CD8-positive, alpha-beta memory T cell (primary cell): Measurements from ENCODE around the gene MYH10. TPM values are rescaled to one million over a fixed set of nuclear protein-coding genes. Genes with fewer than 3 reads are reported as not detected.

Source experiments
- CTCF ChIA-PET: fragments of 350-600 bp; sonication (Branson Sonifier 250); formaldehyde crosslinking; loops from one replicate; lab custom pipeline; 2021; ENCODE audit warnings: antibody characterized with exemption; lab: Charles Lee
- POLR2A ChIA-PET: fragments of 350-600 bp; sonication (Branson Sonifier 250); formaldehyde crosslinking; loops from one replicate; lab custom pipeline; 2021; ENCODE audit warnings: antibody characterized with exemption; lab: Charles Lee
- DNase-seq, 5 donors: peaks; one replicate each; pipeline versions ENCODE4 v3.0.0 to v3.0.0-alpha.2; 2020 to 2022; ENCODE audit warnings: mixed read lengths in 1 of 5
- H3K27ac ChIP-seq: one replicate; pipeline ENCODE4 v1.7.0; 2013; ENCODE audit warnings: low read depth, mild to moderate bottlenecking, low read length, moderate library complexity
- H3K27me3 ChIP-seq: 2 replicates; pipeline ENCODE4 v1.7.0; 2013; ENCODE audit warnings: low read length, mild to moderate bottlenecking; ENCODE audit not compliant: insufficient read depth, poor library complexity, severe bottlenecking
- H3K36me3 ChIP-seq: 2 replicates; pipeline ENCODE4 v1.7.0; 2013; ENCODE audit warnings: mild to moderate bottlenecking, low read length, moderate library complexity; ENCODE audit not compliant: insufficient read depth
- H3K4me1 ChIP-seq: 2 replicates; pipeline ENCODE4 v1.7.0; 2013; ENCODE audit warnings: mild to moderate bottlenecking, low read length, moderate library complexity; ENCODE audit not compliant: insufficient read depth
- H3K4me3 ChIP-seq: 2 replicates; pipeline ENCODE4 v1.7.0; 2013; ENCODE audit warnings: mild to moderate bottlenecking, low read length
- H3K9me3 ChIP-seq: 2 replicates; pipeline ENCODE4 v1.7.0; 2013; ENCODE audit warnings: mild to moderate bottlenecking, low read length
- H3K27ac Mint-ChIP-seq, 8 donors: one replicate each; pipeline ENCODE4 v1.8.0; 2020 to 2021; ENCODE audit warnings: mixed read lengths in 8 of 8, mild to moderate bottlenecking in 6 of 8, inconsistent platforms in 3 of 8, moderate library complexity in 3 of 8
- H3K27me3 Mint-ChIP-seq, 2 donors: one replicate each; pipeline ENCODE4 v1.8.0; 2020 to 2021; ENCODE audit warnings: mixed read lengths in 2 of 2, mild to moderate bottlenecking in 1 of 2, moderate library complexity in 1 of 2
- H3K36me3 Mint-ChIP-seq, 3 donors: one replicate each; pipeline ENCODE4 v1.8.0; 2020 to 2021; ENCODE audit warnings: mixed read lengths in 3 of 3, inconsistent platforms in 1 of 3, mild to moderate bottlenecking in 1 of 3
- H3K4me1 Mint-ChIP-seq, 3 donors: one replicate each; pipeline ENCODE4 v1.8.0; 2020 to 2021; ENCODE audit warnings: mixed read lengths in 3 of 3, inconsistent platforms in 1 of 3, mild to moderate bottlenecking in 1 of 3
- H3K4me3 Mint-ChIP-seq, 7 donors: one replicate each; pipeline ENCODE4 v1.8.0; 2020 to 2021; ENCODE audit warnings: mixed read lengths in 7 of 7, mild to moderate bottlenecking in 6 of 7, moderate library complexity in 4 of 7, inconsistent platforms in 2 of 7
- H3K9me3 Mint-ChIP-seq, 5 donors: one replicate each; pipeline ENCODE4 v1.8.0; 2020 to 2022; ENCODE audit warnings: mixed read lengths in 5 of 5, mild to moderate bottlenecking in 3 of 5, moderate library complexity in 2 of 5, inconsistent platforms in 1 of 5
- polyA plus RNA-seq: library from polyadenylated mRNA; unstranded; fragments of 300-500 nt; fragmentation: Illumina TruSeq; gene quantifications from one replicate; pipeline ENCODE4 v1.2.3, GENCODE V29; 2021
- total RNA-seq, 2 experiments: library from RNA; stranded (reverse); gene quantifications; one replicate each; pipeline ENCODE4 v1.2.3, GENCODE V29; 2021

MYH10 gene
- total and polyA plus RNA-seq, 3 experiments from 2014 or later = 2.4 to 7.5 (median 6.7) TPM

GRCh38 chr17:8658810-8659209 lies 28.3 kb upstream of the MYH10 start:
- peaks cover 0 to 10% (median 7%) of the 10 kb centered on the region in 5 donors for H3K9me3 Mint-ChIP-seq
- no peak for DNase-seq
- H3K4me3 Mint-ChIP-seq = no peak overlapping the region
- H3K27me3 ChIP-seq = no peaks in the 10 kb centered on the region
- H3K4me1 ChIP-seq = no peaks in the 10 kb centered on the region
- H3K4me3 ChIP-seq = no peak overlapping the region
- ChIA-PET POLR2A (no interaction called here), CTCF (no interaction called here)
- no peak overlapping the region for H3K27ac ChIP-seq
- H3K27me3 Mint-ChIP-seq = peaks cover 7 to 23% of the 10 kb centered on the region in 2 donors
- no peaks in the 10 kb centered on the region for H3K4me1 Mint-ChIP-seq
- H3K27ac Mint-ChIP-seq = no peak overlapping the region
- H3K36me3 ChIP-seq = no peaks in the 10 kb centered on the region
- peaks cover 0 to 11% (median 2%) of the 10 kb centered on the region in 3 donors for H3K36me3 Mint-ChIP-seq
- H3K9me3 ChIP-seq = no peaks in the 10 kb centered on the region

GRCh38 chr17:8656693-8657092 lies 26.2 kb upstream of the MYH10 start:
- peaks cover 0 to 11% (median 2%) of the 10 kb centered on the region in 3 donors for H3K36me3 Mint-ChIP-seq

GRCh38 chr17:8654822-8655221 lies 24.3 kb upstream of the MYH10 start:
- Histone ChIP-seq H3K27me3 (peaks cover 7% of the 10 kb centered on the region), H3K27ac (no peak overlapping the region), H3K4me3 (no peak overlapping the region), H3K9me3 (no peaks in the 10 kb centered on the region), H3K4me1 (no peaks in the 10 kb centered on the region), H3K36me3 (no peaks in the 10 kb centered on the region)
- Mint-ChIP-seq H3K4me3 (no peak overlapping the region), H3K4me1 (no peaks in the 10 kb centered on the region), H3K9me3 (peaks cover 0 to 10% (median 7%) of the 10 kb centered on the region in 5 donors), H3K36me3 (peaks cover 0 to 11% (median 2%) of the 10 kb centered on the region in 3 donors), H3K27ac (no peak overlapping the region), H3K27me3 (peaks cover 7 to 34% of the 10 kb centered on the region in 2 donors)
- no peak for DNase-seq
- ChIA-PET CTCF (no interaction called here), POLR2A (no interaction called here)

More at GRCh38 chr17:8656693-8657092, 26.2 kb upstream of the MYH10 start:
- Mint-ChIP-seq H3K4me3 (no peak overlapping the region), H3K4me1 (no peaks in the 10 kb centered on the region), H3K27ac (no peak overlapping the region), H3K27me3 (peaks cover 7 to 23% of the 10 kb centered on the region in 2 donors), H3K9me3 (peaks cover 0 to 10% (median 7%) of the 10 kb centered on the region in 5 donors)
- Histone ChIP-seq H3K4me1 (no peaks in the 10 kb centered on the region), H3K27me3 (peaks cover 2% of the 10 kb centered on the region), H3K36me3 (no peaks in the 10 kb centered on the region), H3K27ac (no peak overlapping the region), H3K9me3 (no peaks in the 10 kb centered on the region), H3K4me3 (no peak overlapping the region)
- no peak for DNase-seq
- ChIA-PET POLR2A (no interaction called here), CTCF (no interaction called here)

- no peaks in the 10 kb centered on the region for H3K9me3 Mint-ChIP-seq
- ChIA-PET CTCF (no interaction called here), POLR2A (no interaction called here)
- Histone ChIP-seq H3K27me3 (peaks cover 7% of the 10 kb centered on the region), H3K4me3 (no peak overlapping the region), H3K9me3 (no peaks in the 10 kb centered on the region), H3K4me1 (no peaks in the 10 kb centered on the region), H3K27ac (no peak overlapping the region), H3K36me3 (no peaks in the 10 kb centered on the region)
- no peaks in the 10 kb centered on the region for H3K4me1 Mint-ChIP-seq
- no peaks in the 10 kb centered on the region for H3K36me3 Mint-ChIP-seq
- H3K4me3 Mint-ChIP-seq = no peak overlapping the region
- H3K27ac Mint-ChIP-seq = no peak overlapping the region
- no peak for DNase-seq
- peaks cover 8 to 55% of the 10 kb centered on the region in 2 donors for H3K27me3 Mint-ChIP-seq
Observed at GRCh38 chr17:8651013-8651412, 20.5 kb upstream of the MYH10 start.

- ChIA-PET POLR2A (no interaction called here), CTCF (no interaction called here)
- Histone ChIP-seq H3K27me3 (peaks cover 7% of the 10 kb centered on the region), H3K27ac (no peak overlapping the region), H3K9me3 (no peaks in the 10 kb centered on the region), H3K36me3 (no peaks in the 10 kb centered on the region), H3K4me3 (no peak overlapping the region), H3K4me1 (no peaks in the 10 kb centered on the region)
- Mint-ChIP-seq H3K4me1 (no peaks in the 10 kb centered on the region), H3K4me3 (no peak overlapping the region), H3K27me3 (peaks cover 15 to 61% of the 10 kb centered on the region in 2 donors), H3K36me3 (no peaks in the 10 kb centered on the region), H3K27ac (no peak overlapping the region), H3K9me3 (no peaks in the 10 kb centered on the region)
- no peak for DNase-seq
Observed at GRCh38 chr17:8650119-8650499, 19.6 kb upstream of the MYH10 start.

- peaks cover 15 to 61% of the 10 kb centered on the region in 2 donors for H3K27me3 Mint-ChIP-seq
- no peak for DNase-seq
- H3K4me1 Mint-ChIP-seq = no peaks in the 10 kb centered on the region
- H3K9me3 ChIP-seq = no peaks in the 10 kb centered on the region
- H3K36me3 ChIP-seq = no peaks in the 10 kb centered on the region
- no peak overlapping the region for H3K27ac ChIP-seq
- no peaks in the 10 kb centered on the region for H3K36me3 Mint-ChIP-seq
- H3K27me3 ChIP-seq = peaks cover 7% of the 10 kb centered on the region
- POLR2A ChIA-PET = no interaction called here
- CTCF ChIA-PET = no interaction called here
- no peaks in the 10 kb centered on the region for H3K4me1 ChIP-seq
- no peak overlapping the region for H3K4me3 ChIP-seq
- H3K4me3 Mint-ChIP-seq = no peak overlapping the region
- no peaks in the 10 kb centered on the region for H3K9me3 Mint-ChIP-seq
- H3K27ac Mint-ChIP-seq = no peak overlapping the region
Observed at GRCh38 chr17:8649157-8650118, 18.9 kb upstream of the MYH10 start.

- Mint-ChIP-seq H3K4me3 (no peak overlapping the region), H3K27ac (no peak overlapping the region), H3K27me3 (peaks cover 13 to 59% of the 10 kb centered on the region in 2 donors), H3K4me1 (no peaks in the 10 kb centered on the region), H3K36me3 (no peaks in the 10 kb centered on the region), H3K9me3 (no peaks in the 10 kb centered on the region)
- ChIA-PET CTCF (no interaction called here), POLR2A (no interaction called here)
- no peak overlapping the region for H3K27ac ChIP-seq
- H3K4me1 ChIP-seq = no peaks in the 10 kb centered on the region
- no peak overlapping the region for H3K4me3 ChIP-seq
- H3K9me3 ChIP-seq = no peaks in the 10 kb centered on the region
- no peaks in the 10 kb centered on the region for H3K36me3 ChIP-seq
- DNase-seq = no peak
- peaks cover 7% of the 10 kb centered on the region for H3K27me3 ChIP-seq
Observed at GRCh38 chr17:8647956-8648355, 17.4 kb upstream of the MYH10 start.

- Mint-ChIP-seq H3K27ac (no peak overlapping the region), H3K4me1 (no peaks in the 10 kb centered on the region), H3K36me3 (no peaks in the 10 kb centered on the region), H3K27me3 (peaks cover 13 to 60% of the 10 kb centered on the region in 2 donors), H3K9me3 (peaks cover 0 to under 1% (median 0%) of the 10 kb centered on the region in 5 donors), H3K4me3 (no peak overlapping the region)
- Histone ChIP-seq H3K4me1 (no peaks in the 10 kb centered on the region), H3K27ac (no peak overlapping the region), H3K9me3 (no peaks in the 10 kb centered on the region), H3K4me3 (no peak overlapping the region), H3K27me3 (peaks cover 7% of the 10 kb centered on the region), H3K36me3 (no peaks in the 10 kb centered on the region)
- ChIA-PET CTCF (no interaction called here), POLR2A (no interaction called here)
- DNase-seq = no peak
Observed at GRCh38 chr17:8647202-8647601, 16.7 kb upstream of the MYH10 start.
